Limb (tissue), 2 donors: Measurements from ENCODE around the gene CSF2RB.
"Not testable (repeated sequence)": the region's sequence is repeated elsewhere in the genome, so short reads cannot be mapped to it uniquely, and the experiment has no call there.

Experiments used
- DNase-seq, 2 donors: peaks; one replicate each; pipeline ENCODE4 v3.0.0-alpha.2; 2016; ENCODE audit errors: extremely low spot score in 2 of 2

Gene CSF2RB

DNA sequence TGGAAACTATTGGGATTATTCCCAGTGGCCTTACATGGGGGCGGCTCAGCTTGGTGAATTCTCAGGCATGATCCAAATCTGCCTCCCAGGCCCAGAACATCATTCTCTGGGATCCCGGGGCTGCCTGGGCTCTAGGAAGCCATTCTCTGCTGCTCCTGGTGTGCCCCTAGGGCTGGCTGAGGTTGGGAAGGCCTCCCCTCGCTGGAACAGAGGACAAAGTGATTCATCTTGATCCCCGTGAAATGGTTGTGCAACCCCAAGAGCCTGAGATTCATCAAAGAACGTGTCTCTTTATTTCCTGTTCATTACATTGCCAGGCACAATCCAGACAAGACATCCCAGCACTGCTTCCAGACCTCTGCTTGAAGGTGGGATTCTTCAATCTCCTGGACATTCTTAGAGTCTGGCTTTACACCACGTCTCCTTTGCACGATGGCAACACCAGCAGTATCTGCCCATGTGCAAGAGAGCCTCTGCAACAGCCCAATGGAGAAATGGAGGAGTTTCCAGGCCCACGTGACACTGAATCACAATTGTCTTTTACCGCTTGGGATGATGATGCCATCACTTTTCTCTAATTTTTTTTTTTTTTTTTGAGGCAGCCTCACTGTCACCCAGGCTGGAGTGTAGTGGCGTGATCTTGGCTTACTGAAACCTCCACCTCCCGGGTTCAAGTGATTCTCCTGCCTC is 53.6 kb downstream of the CSF2RB start:
- no peak for DNase-seq

DNA sequence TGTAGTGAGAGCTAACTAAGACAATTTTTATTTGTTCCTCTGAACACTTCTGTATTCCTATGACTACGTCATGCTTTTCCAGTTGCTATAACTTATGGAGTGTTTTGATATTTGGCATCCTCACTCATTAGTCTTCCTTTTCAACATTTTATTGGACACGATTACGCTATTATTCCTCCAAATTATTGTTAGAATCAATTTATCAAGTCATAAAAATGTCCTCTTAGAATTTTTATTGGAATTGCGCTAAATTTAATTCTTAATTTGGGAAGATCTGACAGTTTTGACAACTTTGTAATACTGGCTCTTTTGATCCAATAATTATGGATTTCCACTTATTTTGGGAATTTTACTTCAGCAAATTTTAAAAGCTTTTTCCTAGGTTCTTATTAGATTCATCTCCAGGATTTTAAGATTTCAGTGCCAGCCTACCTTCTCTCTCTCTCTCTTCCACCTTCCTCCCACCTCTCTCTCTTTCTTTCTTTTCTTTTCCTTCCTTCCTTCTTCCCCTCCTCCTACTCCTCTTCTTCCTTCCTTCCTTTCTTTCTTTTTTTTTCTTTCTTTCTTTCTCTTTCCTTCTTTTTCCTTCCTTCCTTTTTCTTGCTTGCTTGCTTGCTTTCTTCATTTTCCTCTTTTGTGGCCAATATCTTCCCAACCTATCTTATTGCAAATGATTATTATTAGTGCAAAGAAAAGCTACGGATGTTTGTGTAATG is 55.0 kb downstream of the CSF2RB start:
- no peak for DNase-seq

GRCh38 chr22:36971341-36972125 is 58.1 kb downstream of the CSF2RB start:
- DNase-seq: no peak

GRCh38 chr22:36976606-36977005 is 63.2 kb downstream of the CSF2RB start:
- DNase-seq: no peak

DNA sequence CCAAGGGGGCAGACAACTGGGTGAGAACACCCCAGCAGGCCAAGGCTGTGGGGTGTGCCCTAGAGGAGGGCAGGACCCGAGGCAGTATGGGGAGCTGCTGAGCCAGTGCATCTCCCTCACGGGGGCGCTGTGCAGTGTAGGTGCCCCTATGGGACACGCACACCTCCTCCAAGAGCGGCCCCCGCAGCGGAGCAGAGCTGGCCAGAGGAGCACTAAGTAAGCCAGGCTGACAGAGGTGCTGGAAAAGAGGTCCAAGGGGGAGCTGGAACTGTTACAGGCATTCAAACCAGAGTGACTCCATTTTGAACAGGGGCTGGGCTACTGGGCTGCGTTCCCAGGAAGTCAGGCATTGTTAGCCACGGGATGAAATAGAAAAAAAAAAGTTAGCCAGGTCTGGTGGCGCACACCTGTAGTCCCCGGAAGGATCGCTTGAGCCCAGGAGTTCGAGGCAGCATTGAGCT is 64.0 kb downstream of the CSF2RB start:
- no peak for DNase-seq

GRCh38 chr22:36977947-36978660 is 64.7 kb downstream of the CSF2RB start:
- peak; percentile 93 for DNase-seq

DNA sequence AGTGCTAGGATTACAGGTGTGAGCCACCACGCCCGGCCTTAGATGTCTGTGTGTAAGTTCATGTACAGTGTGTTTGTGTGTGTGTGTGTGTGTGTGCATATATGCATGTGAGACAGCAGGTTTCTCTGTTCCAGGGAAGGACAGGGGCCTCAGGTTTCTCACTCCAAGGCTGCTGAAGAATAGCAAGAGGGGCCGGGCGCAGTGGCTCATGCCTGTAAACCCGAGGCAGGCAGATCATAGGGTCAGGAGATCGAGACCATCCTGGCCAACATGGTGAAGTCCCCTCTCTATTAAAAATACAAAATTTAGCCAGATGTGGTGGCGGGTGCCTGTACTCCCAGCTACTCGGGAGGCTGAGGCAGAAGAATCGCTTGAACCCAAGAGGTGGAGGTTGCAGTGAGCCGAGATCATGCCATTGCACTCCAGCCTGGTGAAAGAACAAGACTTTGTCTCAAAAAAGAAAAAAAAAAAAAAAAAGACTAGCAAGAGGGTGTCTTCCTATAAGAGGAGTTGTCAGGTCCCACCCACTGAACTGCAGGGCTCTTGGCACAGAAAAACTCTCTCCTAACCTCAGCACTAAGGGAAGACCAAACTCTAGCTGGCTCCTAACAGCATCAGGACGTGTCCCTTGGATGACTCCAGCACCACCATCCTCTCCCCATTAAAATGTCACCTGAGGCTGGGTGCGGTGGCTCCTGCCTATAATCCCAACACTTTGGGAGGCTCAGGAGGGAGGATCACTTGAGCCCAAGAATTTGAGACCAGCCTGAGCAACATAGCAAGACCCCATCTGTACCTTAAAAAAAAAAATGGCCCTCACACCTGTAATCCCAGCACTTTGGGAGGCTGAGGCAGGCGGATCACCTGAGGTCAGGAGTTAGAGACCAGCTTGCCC is 65.8 kb downstream of the CSF2RB start:
- DNase-seq: no peak

DNA sequence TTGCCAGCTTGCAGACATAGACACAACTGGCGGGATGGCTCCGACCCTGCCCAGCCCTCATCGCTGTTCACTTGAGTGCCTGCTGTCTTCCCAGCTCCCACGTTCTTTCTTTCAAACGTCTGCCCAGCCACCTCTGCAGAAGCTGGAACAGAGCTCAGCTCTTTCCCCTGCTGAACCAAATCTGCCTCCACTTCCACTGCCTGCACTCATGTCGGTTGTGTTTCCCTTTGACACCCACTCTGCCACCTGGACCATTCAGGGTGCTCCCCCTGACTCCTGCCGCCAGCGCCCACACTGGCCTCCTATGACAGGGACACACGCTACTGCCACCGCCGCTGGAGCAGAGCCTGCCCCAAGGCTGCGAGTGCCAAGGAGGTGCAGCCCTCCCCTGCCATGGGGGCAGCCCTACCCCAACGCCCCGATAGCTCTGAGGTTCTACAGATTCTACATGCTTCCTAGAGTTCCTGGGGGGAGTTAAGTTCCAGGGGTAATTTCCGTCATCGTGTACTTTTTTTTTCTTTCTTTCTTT is 67.9 kb downstream of the CSF2RB start:
- DNase-seq: no peak

DNA sequence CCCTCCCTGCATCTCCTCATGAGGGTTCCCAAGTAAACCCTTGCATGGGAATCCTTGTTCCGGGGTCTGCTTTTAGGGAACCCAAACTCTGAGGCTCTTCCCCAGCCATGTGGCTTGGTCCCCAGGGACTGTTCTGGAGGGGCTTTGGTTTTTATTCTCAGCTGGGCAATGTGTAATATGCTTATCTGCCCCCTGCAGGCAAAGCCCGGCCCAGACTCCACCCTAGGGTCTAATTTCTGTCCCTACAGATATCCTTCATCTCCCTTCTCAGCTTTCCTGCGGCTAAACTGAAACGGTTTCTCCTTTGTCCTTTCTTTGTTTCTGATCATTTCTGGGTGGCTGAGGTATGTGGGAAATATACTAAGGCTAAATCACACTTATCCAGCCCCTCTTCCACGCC is 68.7 kb downstream of the CSF2RB start:
- DNase-seq: no peak

- no peak for DNase-seq
These were observed 71.9 kb downstream of the CSF2RB start for GRCh38 chr22:36985211-36985889.

DNA sequence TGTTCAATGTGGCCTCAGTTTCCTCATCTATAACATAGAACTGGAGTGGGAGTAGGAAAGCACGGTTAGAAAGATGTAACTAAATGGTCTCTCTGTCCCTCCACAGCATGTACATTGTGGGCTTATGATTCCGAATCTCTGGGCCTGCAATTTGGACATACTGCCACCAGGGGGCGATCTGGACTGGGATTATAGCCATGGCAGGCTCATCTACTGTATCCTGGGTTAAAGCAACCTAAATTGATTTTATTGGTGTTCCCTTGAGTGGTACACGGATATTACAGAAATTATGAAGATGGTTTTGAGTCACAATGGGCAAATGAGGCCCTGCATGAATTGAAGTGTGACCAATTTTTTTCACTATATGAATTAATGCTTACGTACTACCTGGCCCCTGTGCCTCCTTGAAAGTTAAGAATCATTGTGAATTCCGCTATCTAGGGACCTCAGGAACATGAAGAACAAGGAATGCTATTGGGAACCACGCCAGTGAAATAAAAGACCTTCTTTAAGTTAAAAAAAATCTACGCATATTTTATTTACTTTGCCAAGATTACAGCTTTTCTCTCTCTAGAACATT is 72.9 kb downstream of the CSF2RB start:
- no peak for DNase-seq

DNA sequence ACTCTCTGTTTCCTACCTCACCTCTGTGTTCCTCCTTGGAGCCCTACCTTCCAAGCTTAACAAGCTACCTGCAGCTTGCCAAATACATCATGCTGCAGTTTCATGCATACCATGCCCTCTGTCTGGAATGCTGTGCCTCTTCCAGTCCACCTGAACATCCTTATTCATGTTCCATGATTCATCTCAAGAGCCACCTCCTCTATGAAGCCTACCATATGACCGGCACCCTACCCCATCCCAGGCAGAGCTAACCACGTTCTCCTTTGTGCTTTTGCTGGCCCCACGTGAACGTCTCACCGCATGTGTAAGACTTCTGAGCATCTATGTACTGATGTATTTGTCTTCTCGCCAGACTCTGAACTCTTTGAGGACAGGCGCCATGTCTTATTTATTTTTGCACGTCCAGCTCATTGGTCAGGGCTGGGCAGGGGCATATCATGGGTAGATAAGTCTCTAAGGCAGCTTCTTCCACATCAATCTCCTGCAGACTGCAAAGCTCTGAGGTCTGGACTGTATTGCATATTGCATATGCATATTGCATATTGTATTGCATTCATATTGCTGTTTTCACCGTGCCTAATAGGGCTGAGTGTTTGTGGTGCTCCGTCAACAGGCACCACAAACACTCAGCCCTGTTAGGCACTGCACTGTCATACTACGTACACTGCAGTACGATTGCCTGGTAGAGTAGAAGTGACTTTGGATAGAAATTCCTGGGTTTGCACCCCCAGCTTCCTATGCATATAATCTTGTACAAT is 74.8 kb downstream of the CSF2RB start:
- DNase-seq: no peak

DNA sequence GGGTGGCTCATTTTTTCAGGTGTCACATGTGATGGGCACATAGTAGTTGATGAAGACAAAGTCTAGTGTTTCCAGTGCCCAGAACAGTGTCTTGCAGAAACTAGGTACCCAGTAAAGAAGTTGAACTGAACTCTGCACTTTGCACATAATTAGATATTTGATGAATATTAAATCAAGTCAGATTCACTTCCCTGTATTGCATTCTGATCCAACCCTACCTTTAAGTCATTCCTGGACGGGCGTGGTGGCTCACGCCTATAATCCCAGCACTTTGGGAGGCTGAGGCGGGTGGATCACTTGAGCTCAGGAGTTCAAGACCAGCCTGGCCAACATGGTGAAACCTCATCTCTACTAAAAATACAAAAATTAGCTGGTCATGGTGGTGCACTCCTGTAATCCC is 75.6 kb downstream of the CSF2RB start:
- DNase-seq: not testable (repeated sequence)
